ENCODE results near the gene GSKIP.

GSKIP gene

GRCh38 chr14:96421236-96421635 is 57.9 kb downstream of the GSKIP start:
- no peak for DNase-seq

- no peak for DNase-seq
Observed at GRCh38 chr14:96422992-96423391, 59.7 kb downstream of the GSKIP start.

GRCh38 chr14:96423446-96424108 is 60.3 kb downstream of the GSKIP start:
- no peak for DNase-seq

GRCh38 chr14:96424109-96424989 is 61.0 kb downstream of the GSKIP start:
- peak; percentile 58 for DNase-seq

- no peak for DNase-seq
Observed at GRCh38 chr14:96434040-96434439, 70.7 kb downstream of the GSKIP start.

Measured in RPMI8226 (cell line).